ENCODE data around the gene CEP128.

The CEP128 gene

GRCh38 chr14:80577599-80577998 lies 363.9 kb downstream of the CEP128 start:
- no peak for DNase-seq
- no peak overlapping the region for H3K9ac ChIP-seq (ENCODE audit: low read depth, low read length)
- no peak overlapping the region for H2AFZ ChIP-seq (ENCODE audit: low read depth, low read length)
- no peak overlapping the region for H3K4me2 ChIP-seq (ENCODE audit: insufficient read depth, low read length)
- TF ChIP-seq CTCF (IDR thresholded peaks at IDR 0.05; ENCODE audit: borderline replicate concordance, extremely low read depth, low read length, poor library complexity, severe bottlenecking) (no peak), EZH2 (IDR thresholded peaks at IDR 0.05; ENCODE audit: borderline replicate concordance, low read depth, low read length, severe bottlenecking) (no peak)
- H3K36me3 ChIP-seq (ENCODE audit: insufficient read depth, low read length), result peaks cover 17% of the 10 kb centered on the region; the same call in 1 of the 2 replicates
- H3K79me2 ChIP-seq (ENCODE audit: insufficient read depth, low read length), result no peaks in the 10 kb centered on the region
- H3K27me3 ChIP-seq (ENCODE audit: insufficient read depth, low read length, poor library complexity), result no peaks in the 10 kb centered on the region
- no peaks in the 10 kb centered on the region for H4K20me1 ChIP-seq (ENCODE audit: insufficient read depth, low read length)
- ATAC-seq (ENCODE audit: insufficient read depth, low read depth), result no peak
- no peaks in the 10 kb centered on the region for H3K9me3 ChIP-seq (ENCODE audit: insufficient read depth, low read length, severe bottlenecking)
- no peak overlapping the region for H3K27ac ChIP-seq (ENCODE audit: low read length)
- H3K4me3 ChIP-seq (ENCODE audit: low read depth in 1 of 2, low read length in 2 of 2), result no peak overlapping the region
- H3K4me1 ChIP-seq (ENCODE audit: insufficient read depth, low read length), result no peaks in the 10 kb centered on the region

GRCh38 chr14:80576401-80576800 lies 365.1 kb downstream of the CEP128 start:
- Histone ChIP-seq H3K4me3 (ENCODE audit: low read depth in 1 of 2, low read length in 2 of 2) (no peak overlapping the region), H3K36me3 (ENCODE audit: insufficient read depth, low read length) (peaks cover 17% of the 10 kb centered on the region; the same call in 1 of the 2 replicates), H3K4me1 (ENCODE audit: insufficient read depth, low read length) (no peaks in the 10 kb centered on the region), H3K27ac (ENCODE audit: low read length) (no peak overlapping the region), H3K27me3 (ENCODE audit: insufficient read depth, low read length, poor library complexity) (no peaks in the 10 kb centered on the region), H3K9me3 (ENCODE audit: insufficient read depth, low read length, severe bottlenecking) (no peaks in the 10 kb centered on the region), H4K20me1 (ENCODE audit: insufficient read depth, low read length) (no peaks in the 10 kb centered on the region), H3K79me2 (ENCODE audit: insufficient read depth, low read length) (no peaks in the 10 kb centered on the region), H2AFZ (ENCODE audit: low read depth, low read length) (no peak overlapping the region), H3K9ac (ENCODE audit: low read depth, low read length) (no peak overlapping the region), H3K4me2 (ENCODE audit: insufficient read depth, low read length) (no peak overlapping the region)
- ATAC-seq (ENCODE audit: insufficient read depth, low read depth) (no peak), DNase-seq (no peak)
- TF ChIP-seq EZH2 (IDR thresholded peaks at IDR 0.05; ENCODE audit: borderline replicate concordance, low read depth, low read length, severe bottlenecking) (no peak), CTCF (IDR thresholded peaks at IDR 0.05; ENCODE audit: borderline replicate concordance, extremely low read depth, low read length, poor library complexity, severe bottlenecking) (no peak)

- DNase-seq (no peak), ATAC-seq (ENCODE audit: insufficient read depth, low read depth) (no peak)
- H2AFZ ChIP-seq (ENCODE audit: low read depth, low read length), result no peak overlapping the region
- no peak overlapping the region for H3K27ac ChIP-seq (ENCODE audit: low read length)
- H3K4me3 ChIP-seq (ENCODE audit: low read depth in 1 of 2, low read length in 2 of 2), result no peak overlapping the region
- TF ChIP-seq EZH2 (IDR thresholded peaks at IDR 0.05; ENCODE audit: borderline replicate concordance, low read depth, low read length, severe bottlenecking) (no peak), CTCF (IDR thresholded peaks at IDR 0.05; ENCODE audit: borderline replicate concordance, extremely low read depth, low read length, poor library complexity, severe bottlenecking) (no peak)
- no peaks in the 10 kb centered on the region for H3K4me1 ChIP-seq (ENCODE audit: insufficient read depth, low read length)
- H3K9ac ChIP-seq (ENCODE audit: low read depth, low read length), result no peak overlapping the region
- H3K9me3 ChIP-seq (ENCODE audit: insufficient read depth, low read length, severe bottlenecking), result no peaks in the 10 kb centered on the region
- peaks cover 17% of the 10 kb centered on the region; the same call in 1 of the 2 replicates for H3K36me3 ChIP-seq (ENCODE audit: insufficient read depth, low read length)
- no peaks in the 10 kb centered on the region for H3K27me3 ChIP-seq (ENCODE audit: insufficient read depth, low read length, poor library complexity)
- H3K4me2 ChIP-seq (ENCODE audit: insufficient read depth, low read length), result no peak overlapping the region
- no peaks in the 10 kb centered on the region for H4K20me1 ChIP-seq (ENCODE audit: insufficient read depth, low read length)
- no peaks in the 10 kb centered on the region for H3K79me2 ChIP-seq (ENCODE audit: insufficient read depth, low read length)
Measured at GRCh38 chr14:80575763-80576162, 365.8 kb downstream of the CEP128 start.

GRCh38 chr14:80572666-80573065 lies 368.9 kb downstream of the CEP128 start:
- ATAC-seq (ENCODE audit: insufficient read depth, low read depth), result no peak
- Histone ChIP-seq H3K9ac (ENCODE audit: low read depth, low read length) (no peak overlapping the region), H3K27me3 (ENCODE audit: insufficient read depth, low read length, poor library complexity) (no peaks in the 10 kb centered on the region), H2AFZ (ENCODE audit: low read depth, low read length) (no peak overlapping the region), H3K9me3 (ENCODE audit: insufficient read depth, low read length, severe bottlenecking) (no peaks in the 10 kb centered on the region), H3K4me1 (ENCODE audit: insufficient read depth, low read length) (no peaks in the 10 kb centered on the region), H4K20me1 (ENCODE audit: insufficient read depth, low read length) (no peaks in the 10 kb centered on the region), H3K79me2 (ENCODE audit: insufficient read depth, low read length) (no peaks in the 10 kb centered on the region), H3K4me2 (ENCODE audit: insufficient read depth, low read length) (no peak overlapping the region), H3K27ac (ENCODE audit: low read length) (no peak overlapping the region), H3K4me3 (ENCODE audit: low read depth in 1 of 2, low read length in 2 of 2) (no peak overlapping the region), H3K36me3 (ENCODE audit: insufficient read depth, low read length) (no peaks in the 10 kb centered on the region)
- no peak for TF ChIP-seq CTCF (IDR thresholded peaks at IDR 0.05; ENCODE audit: borderline replicate concordance, extremely low read depth, low read length, poor library complexity, severe bottlenecking)
- no peak for DNase-seq

All from DND-41 (cell line).